Upper lobe of left lung (tissue), 4 donors: ENCODE results near the gene ZNF747.

Source experiments
- EP300 ChIP-seq, 4 donors: sonication (generic); formaldehyde crosslinking; IDR thresholded peaks; one replicate each; pipeline ENCODE4 v1.5.1; 2017; ENCODE audit warnings: antibody characterized with exemption in 4 of 4, control low read depth in 2 of 4
- POLR2A ChIP-seq, 4 donors: fragments of 450-650 bp; IDR thresholded peaks; one replicate each; pipeline ENCODE4 v1.5.1; 2016 to 2017; ENCODE audit warnings: antibody characterized with exemption in 4 of 4, mild to moderate bottlenecking in 2 of 4
- TF ChIP-seq, protein P1 (sequence below), 6 experiments: fragments of 450-650 bp in 4 of 6; fragments of 200-600 bp in 2 of 6; sonication (generic) in 2 of 6; IDR thresholded peaks; one replicate each; pipeline ENCODE4 v1.5.1; 2016 to 2019; ENCODE audit warnings: antibody characterized with exemption in 6 of 6

DNA sequence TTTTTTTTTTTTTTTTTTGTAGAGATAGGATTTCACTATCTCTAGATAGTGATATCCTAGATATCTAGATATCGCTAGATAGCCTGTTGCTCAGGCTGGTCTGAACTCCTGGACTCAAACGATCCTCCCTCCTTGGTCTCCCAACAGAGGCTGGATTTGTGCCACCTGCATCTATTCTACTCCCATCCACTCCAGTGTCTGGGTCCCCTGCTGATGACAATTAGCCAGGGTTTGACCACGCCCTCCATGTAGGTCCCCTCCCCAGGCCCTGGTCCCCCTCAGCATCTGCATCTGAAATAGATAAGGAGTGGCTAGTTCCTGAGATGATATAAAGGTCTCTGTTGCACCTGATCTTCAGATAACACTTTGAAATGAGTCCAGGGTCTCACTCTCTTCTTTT, 34.6 kb upstream of the ZNF747 start:
- TF ChIP-seq, protein P1, sequence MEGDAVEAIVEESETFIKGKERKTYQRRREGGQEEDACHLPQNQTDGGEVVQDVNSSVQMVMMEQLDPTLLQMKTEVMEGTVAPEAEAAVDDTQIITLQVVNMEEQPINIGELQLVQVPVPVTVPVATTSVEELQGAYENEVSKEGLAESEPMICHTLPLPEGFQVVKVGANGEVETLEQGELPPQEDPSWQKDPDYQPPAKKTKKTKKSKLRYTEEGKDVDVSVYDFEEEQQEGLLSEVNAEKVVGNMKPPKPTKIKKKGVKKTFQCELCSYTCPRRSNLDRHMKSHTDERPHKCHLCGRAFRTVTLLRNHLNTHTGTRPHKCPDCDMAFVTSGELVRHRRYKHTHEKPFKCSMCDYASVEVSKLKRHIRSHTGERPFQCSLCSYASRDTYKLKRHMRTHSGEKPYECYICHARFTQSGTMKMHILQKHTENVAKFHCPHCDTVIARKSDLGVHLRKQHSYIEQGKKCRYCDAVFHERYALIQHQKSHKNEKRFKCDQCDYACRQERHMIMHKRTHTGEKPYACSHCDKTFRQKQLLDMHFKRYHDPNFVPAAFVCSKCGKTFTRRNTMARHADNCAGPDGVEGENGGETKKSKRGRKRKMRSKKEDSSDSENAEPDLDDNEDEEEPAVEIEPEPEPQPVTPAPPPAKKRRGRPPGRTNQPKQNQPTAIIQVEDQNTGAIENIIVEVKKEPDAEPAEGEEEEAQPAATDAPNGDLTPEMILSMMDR (IDR thresholded peaks at IDR 0.05) = no peak
- TF ChIP-seq EP300 (IDR thresholded peaks at IDR 0.05) (no peak), POLR2A (IDR thresholded peaks at IDR 0.05) (no peak)
